Esophagus muscularis mucosa (tissue), 4 donors: ENCODE measurements around the gene HILPDA.

Experiments used
- CTCF ChIP-seq, 3 experiments: fragments of 200-600 bp in 2 of 3; fragments of 450-650 bp in 1 of 3; sonication (generic) in 2 of 3; IDR thresholded peaks; one replicate each; pipeline ENCODE4 v1.5.1; 2017 to 2019; ENCODE audit warnings: antibody characterized with exemption in 3 of 3, mild to moderate bottlenecking in 2 of 3, moderate library complexity in 1 of 3
- EP300 ChIP-seq: sonication (generic); formaldehyde crosslinking; IDR thresholded peaks from one replicate; pipeline ENCODE4 v1.6.1; 2017; ENCODE audit warnings: antibody characterized with exemption
- POLR2AphosphoS5 ChIP-seq, 2 donors: sonication (generic); formaldehyde crosslinking; IDR thresholded peaks; one replicate each; pipeline ENCODE4 v1.6.1; 2017; ENCODE audit warnings: antibody characterized with exemption in 2 of 2

GRCh38 chr7:128425850-128426249 lies 29.8 kb upstream of the HILPDA start:
- TF ChIP-seq CTCF (IDR thresholded peaks at IDR 0.05) (peak; percentile 91 to 98 (median 93)), EP300 (no peak), POLR2AphosphoS5 (IDR thresholded peaks at IDR 0.05) (peak in 1 of 2 donors; percentile 16)
